ENCODE data around the gene AMIGO3. TPM values are rescaled to one million over a fixed set of nuclear protein-coding genes. Genes with fewer than 3 reads are reported as not detected.
A peak's percentile ranks its signal among the peaks of the same experiment; 100 is the strongest.

AMIGO3 gene, protein sequence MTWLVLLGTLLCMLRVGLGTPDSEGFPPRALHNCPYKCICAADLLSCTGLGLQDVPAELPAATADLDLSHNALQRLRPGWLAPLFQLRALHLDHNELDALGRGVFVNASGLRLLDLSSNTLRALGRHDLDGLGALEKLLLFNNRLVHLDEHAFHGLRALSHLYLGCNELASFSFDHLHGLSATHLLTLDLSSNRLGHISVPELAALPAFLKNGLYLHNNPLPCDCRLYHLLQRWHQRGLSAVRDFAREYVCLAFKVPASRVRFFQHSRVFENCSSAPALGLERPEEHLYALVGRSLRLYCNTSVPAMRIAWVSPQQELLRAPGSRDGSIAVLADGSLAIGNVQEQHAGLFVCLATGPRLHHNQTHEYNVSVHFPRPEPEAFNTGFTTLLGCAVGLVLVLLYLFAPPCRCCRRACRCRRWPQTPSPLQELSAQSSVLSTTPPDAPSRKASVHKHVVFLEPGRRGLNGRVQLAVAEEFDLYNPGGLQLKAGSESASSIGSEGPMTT
- under 1 TPM in 2 of 4 donors, not detected in 2; 0.27 to 0.31 TPM for total RNA-seq

GRCh38 chr3:49719214-49719884 is at the start of gene AMIGO3:
Gene AMIGO3, minus strand, starts transcription at chr3:49719684. Its CDS starts 219 bp downstream, at chr3:49719465.
- Histone ChIP-seq H3K27ac (peak within 1 kb of the TSS in 3 of 4 donors; percentile 68 to 75 (median 73)), H3K4me3 (peak within 1 kb of the TSS; percentile 32 to 62), H3K9me3 (no peaks in the 10 kb centered on the region), H3K36me3 (peaks cover 0 to 47% of the 10 kb centered on the region in 2 donors), H3K4me1 (peaks cover 0 to 54% (median 17%) of the 10 kb centered on the region in 3 donors), H3K27me3 (no peaks in the 10 kb centered on the region)
- 0% methylated on average over 2 of the region's 50 CpGs; no CpG with 5 or more reads in 1 of the 2 donors for WGBS, 2 donors (ENCODE audit: low coverage in 1 of 2)
- ATAC-seq, result peak; percentile 81
- no peak for TF ChIP-seq EP300 (IDR thresholded peaks at IDR 0.05)
- TF ChIP-seq POLR2A (IDR thresholded peaks at IDR 0.05), result peak in 1 of 2 donors; percentile 34
- peak in 3 of 4 experiments; percentile 69 to 80 (median 77) for TF ChIP-seq CTCF (IDR thresholded peaks at IDR 0.05)
- TF ChIP-seq POLR2AphosphoS5 (IDR thresholded peaks at IDR 0.05), result peak; percentile 32

DNA sequence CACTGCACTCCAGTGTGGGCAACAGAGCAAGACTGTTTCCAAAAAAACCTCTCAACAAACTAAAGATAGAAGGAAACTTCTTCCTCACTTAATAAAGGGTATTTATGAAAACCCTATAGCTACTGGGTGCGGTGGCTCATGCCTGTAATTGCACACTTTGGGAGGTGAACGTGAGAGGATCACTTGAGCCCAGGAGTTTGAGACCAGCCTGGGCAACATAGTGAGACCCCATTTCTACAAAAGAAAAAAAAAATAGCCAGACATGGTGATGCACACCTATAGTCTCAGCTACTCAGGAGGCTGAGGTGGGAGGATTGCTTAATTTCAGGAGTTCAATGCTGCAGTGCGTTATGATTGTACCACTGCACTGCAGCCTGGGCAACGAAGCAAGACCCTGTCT is 44.5 kb upstream of the AMIGO3 start:
- no peak for TF ChIP-seq POLR2AphosphoS5 (IDR thresholded peaks at IDR 0.05)
- ATAC-seq, result no peak
- 96% methylated on average over 4 of the region's 4 CpGs for WGBS, 2 donors (ENCODE audit: low coverage in 1 of 2)
- Histone ChIP-seq H3K4me1 (no peaks in the 10 kb centered on the region), H3K27me3 (no peaks in the 10 kb centered on the region), H3K36me3 (peaks cover 0 to 15% of the 10 kb centered on the region in 2 donors), H3K27ac (no peak overlapping the region), H3K4me3 (no peak overlapping the region), H3K9me3 (no peaks in the 10 kb centered on the region)

GRCh38 chr3:49761661-49762060 is 42.2 kb upstream of the AMIGO3 start:
- TF ChIP-seq CTCF (IDR thresholded peaks at IDR 0.05), result no peak
- no peak for TF ChIP-seq EP300 (IDR thresholded peaks at IDR 0.05)
- no peak for TF ChIP-seq POLR2A (IDR thresholded peaks at IDR 0.05)
- TF ChIP-seq POLR2AphosphoS5 (IDR thresholded peaks at IDR 0.05), result no peak
- Histone ChIP-seq H3K9me3 (no peaks in the 10 kb centered on the region), H3K36me3 (peaks cover 0 to 15% of the 10 kb centered on the region in 2 donors), H3K27ac (no peak overlapping the region), H3K4me1 (peaks cover 0 to 10% (median 0%) of the 10 kb centered on the region in 3 donors), H3K4me3 (no peak overlapping the region), H3K27me3 (no peaks in the 10 kb centered on the region)
- no peak for ATAC-seq
- WGBS, 2 donors (ENCODE audit: low coverage in 1 of 2), result 71% methylated on average over 3 of the region's 3 CpGs; no CpG with 5 or more reads in 1 of the 2 donors

DNA sequence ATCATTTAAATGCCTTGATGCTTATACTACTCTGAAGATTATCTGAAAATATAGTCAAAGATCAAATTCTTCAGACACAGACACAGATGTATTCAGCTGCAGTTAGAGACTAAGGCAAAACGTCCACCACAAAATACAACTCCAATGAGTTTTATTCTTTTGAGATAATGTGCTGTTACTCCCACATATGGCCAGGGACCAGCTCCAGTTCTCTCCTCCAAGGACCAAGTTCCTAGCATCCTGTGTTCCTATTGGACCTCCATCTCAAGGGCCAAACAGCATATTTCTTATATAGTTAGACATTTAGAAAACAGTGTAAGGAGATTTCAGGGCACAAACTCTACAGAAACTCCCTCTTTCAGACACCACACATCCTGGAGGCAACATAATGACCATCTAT is 39.7 kb upstream of the AMIGO3 start:
- Histone ChIP-seq H3K27ac (no peak overlapping the region), H3K4me3 (no peak overlapping the region), H3K27me3 (no peaks in the 10 kb centered on the region), H3K9me3 (no peaks in the 10 kb centered on the region), H3K36me3 (peaks cover 0 to 7% of the 10 kb centered on the region in 2 donors), H3K4me1 (peaks cover 0 to 32% (median 0%) of the 10 kb centered on the region in 3 donors)
- TF ChIP-seq POLR2AphosphoS5 (IDR thresholded peaks at IDR 0.05), result no peak
- TF ChIP-seq CTCF (IDR thresholded peaks at IDR 0.05), result no peak
- TF ChIP-seq POLR2A (IDR thresholded peaks at IDR 0.05), result no peak
- no peak for TF ChIP-seq EP300 (IDR thresholded peaks at IDR 0.05)
- 11 to 20% methylated on average over 1 of the region's 1 CpG for WGBS, 2 donors (ENCODE audit: low coverage in 1 of 2)
- ATAC-seq, result no peak

GRCh38 chr3:49757197-49757596 is 37.7 kb upstream of the AMIGO3 start:
- H3K4me1 ChIP-seq, result peaks cover 0 to 48% (median 0%) of the 10 kb centered on the region in 3 donors

More at GRCh38 chr3:49757197-49757596, 37.7 kb upstream of the AMIGO3 start:
- no peaks in the 10 kb centered on the region for H3K27me3 ChIP-seq
- H3K4me3 ChIP-seq, result no peak overlapping the region
- WGBS, 2 donors (ENCODE audit: low coverage in 1 of 2), result 50% methylated on average over 2 of the region's 2 CpGs; no CpG with 5 or more reads in 1 of the 2 donors
- TF ChIP-seq POLR2A (IDR thresholded peaks at IDR 0.05) (no peak), POLR2AphosphoS5 (IDR thresholded peaks at IDR 0.05) (no peak), EP300 (IDR thresholded peaks at IDR 0.05) (no peak), CTCF (IDR thresholded peaks at IDR 0.05) (no peak)
- no peaks in the 10 kb centered on the region for H3K9me3 ChIP-seq
- peaks cover 0 to 2% of the 10 kb centered on the region in 2 donors for H3K36me3 ChIP-seq
- no peak for ATAC-seq
- no peak overlapping the region for H3K27ac ChIP-seq

Data from gastroesophageal sphincter (tissue), 4 donors.